CD14-positive monocyte (primary cell): ENCODE measurements around the gene DPH3. TPM values are rescaled to one million over a fixed set of nuclear protein-coding genes. Genes with fewer than 3 reads are reported as not detected.

Experiments
- DNase-seq, 3 donors: peaks; one replicate each; pipeline ENCODE4 v3.0.0-alpha.2; 2011 to 2022
- H2AFZ ChIP-seq: 2 replicates; pipeline ENCODE4 v1.6.0; 2012; ENCODE audit warnings: mild to moderate bottlenecking, low read depth, low read length, inconsistent platforms; ENCODE audit not compliant: insufficient read depth, poor library complexity, severe bottlenecking
- H3K27ac ChIP-seq, 2 donors: 1 replicate in 1 of 2; 2 replicates in 1 of 2; pipeline ENCODE4 v1.5.1; 2012 to 2013; ENCODE audit warnings: low read length in 2 of 2, control low read depth in 1 of 2, inconsistent platforms in 1 of 2, low read depth in 1 of 2, mild to moderate bottlenecking in 1 of 2
- H3K27me3 ChIP-seq, 2 donors: one replicate each; pipeline versions ENCODE4 v1.6.0 to v1.6.1; 2011 to 2013; ENCODE audit warnings: low read length in 2 of 2; ENCODE audit not compliant: control insufficient read depth in 2 of 2, insufficient read depth in 2 of 2
- H3K36me3 ChIP-seq, 2 donors: replicated peaks in 1 of 2; 1 replicate in 1 of 2; 2 replicates in 1 of 2; pipeline versions ENCODE4 v1.5.1 to v1.6.1; 2012 to 2013; ENCODE audit warnings: low read length in 2 of 2, control low read depth in 1 of 2, inconsistent platforms in 1 of 2, mild to moderate bottlenecking in 1 of 2; ENCODE audit not compliant: insufficient read depth in 2 of 2, control insufficient read depth in 1 of 2
- H3K4me1 ChIP-seq, 2 donors: 1 replicate in 1 of 2; 2 replicates in 1 of 2; pipeline versions ENCODE4 v1.5.1 to v1.6.1; 2012 to 2013; ENCODE audit warnings: low read length in 2 of 2, control low read depth in 1 of 2, inconsistent platforms in 1 of 2, mild to moderate bottlenecking in 1 of 2, moderate library complexity in 1 of 2; ENCODE audit not compliant: insufficient read depth in 2 of 2, control insufficient read depth in 1 of 2
- H3K4me2 ChIP-seq: replicated peaks from 2 replicates; pipeline ENCODE3; 2012; ENCODE audit warnings: low read length, moderate library complexity, mild to moderate bottlenecking; ENCODE audit not compliant: poor library complexity, severe bottlenecking; ENCODE audit errors: extremely low read depth
- H3K4me3 ChIP-seq, 3 experiments: fragments of 200-600 bp in 1 of 3; sonication (generic) in 1 of 3; replicated peaks in 1 of 3; 1 replicate in 2 of 3; 2 replicates in 1 of 3; pipeline ENCODE4 v1.5.1; 2011 to 2013; ENCODE audit warnings: low read length in 3 of 3, mild to moderate bottlenecking in 3 of 3, control low read depth in 2 of 3, low read depth in 2 of 3, inconsistent platforms in 1 of 3, moderate library complexity in 1 of 3
- H3K79me2 ChIP-seq: 2 replicates; pipeline ENCODE4 v1.6.0; 2012; ENCODE audit warnings: mild to moderate bottlenecking, control low read depth, inconsistent platforms, low read length, moderate library complexity; ENCODE audit not compliant: insufficient read depth
- H3K9ac ChIP-seq: 2 replicates; pipeline ENCODE4 v1.6.0; 2017; ENCODE audit warnings: low read length, mild to moderate bottlenecking; ENCODE audit not compliant: insufficient read depth, poor library complexity, severe bottlenecking
- H3K9me3 ChIP-seq, 2 donors: replicated peaks in 1 of 2; 1 replicate in 1 of 2; 2 replicates in 1 of 2; pipeline versions ENCODE4 v1.5.1 to v1.6.1; 2012 to 2013; ENCODE audit warnings: low read length in 2 of 2, control low read depth in 1 of 2; ENCODE audit not compliant: control insufficient read depth in 1 of 2, insufficient read depth in 1 of 2
- H4K20me1 ChIP-seq: 2 replicates; pipeline ENCODE4 v1.6.0; 2012; ENCODE audit warnings: mild to moderate bottlenecking, low read length, control low read depth, moderate library complexity; ENCODE audit not compliant: insufficient read depth
- H3K27ac Mint-ChIP-seq, 7 donors: one replicate each; pipeline ENCODE4 v1.8.0; 2020; ENCODE audit warnings: mild to moderate bottlenecking in 7 of 7, mixed read lengths in 7 of 7, moderate library complexity in 6 of 7, inconsistent platforms in 2 of 7
- H3K27me3 Mint-ChIP-seq, 3 donors: one replicate each; pipeline ENCODE4 v1.8.0; 2021 to 2022; ENCODE audit warnings: low read depth in 3 of 3, mild to moderate bottlenecking in 3 of 3, mixed read lengths in 3 of 3, moderate library complexity in 3 of 3, inconsistent platforms in 1 of 3
- H3K36me3 Mint-ChIP-seq, 2 donors: one replicate each; pipeline ENCODE4 v1.8.0; 2020; ENCODE audit warnings: mixed read lengths in 2 of 2, inconsistent platforms in 1 of 2, mild to moderate bottlenecking in 1 of 2
- H3K4me1 Mint-ChIP-seq: one replicate; pipeline ENCODE4 v1.8.0; 2020; ENCODE audit warnings: mild to moderate bottlenecking, mixed read lengths
- H3K4me3 Mint-ChIP-seq, 2 donors: one replicate each; pipeline ENCODE4 v1.8.0; 2020; ENCODE audit warnings: mild to moderate bottlenecking in 2 of 2, mixed read lengths in 2 of 2, moderate library complexity in 1 of 2
- H3K9me3 Mint-ChIP-seq, 7 donors: one replicate each; pipeline ENCODE4 v1.8.0; 2020 to 2022; ENCODE audit warnings: mixed read lengths in 7 of 7, mild to moderate bottlenecking in 6 of 7, moderate library complexity in 6 of 7, inconsistent platforms in 2 of 7
- WGBS: methylation state at CpG from one replicate; pipeline ENCODE4 v1.1.5; 2013; ENCODE audit warnings: missing lambda C conversion rate; ENCODE audit not compliant: insufficient coverage; 5-methylcytosine and 5-hydroxymethylcytosine counted together
- intact Hi-C, 2 donors: fragments of 100-400 bp; cut with micrococcal nuclease; formaldehyde crosslinking; loops; one replicate each; pipeline versions ENCODE4 v1.15.0 to v1.15.1; 2023
- polyA plus RNA-seq, 3 donors: library from polyadenylated mRNA; depleted of rRNA in 1 of 3; unstranded in 2 of 3; stranded (reverse) in 1 of 3; fragments of 300-500 nt in 2 of 3; fragments of >200 nt in 1 of 3; fragmentation: Illumina TruSeq in 2 of 3; gene quantifications; 1 replicate in 2 of 3; 2 replicates in 1 of 3; pipeline ENCODE4 v1.2.3, GENCODE V29; 2012 to 2021
- TF ChIP-seq, protein P1 (sequence below): fragments of 200-600 bp; IDR thresholded peaks from one replicate; pipeline ENCODE4 v1.8.0; 2022; ENCODE audit warnings: antibody characterized with exemption, mild to moderate bottlenecking

DPH3 gene
- polyA plus RNA-seq, 3 donors = 9.2 to 42.0 (median 33.7) TPM

DNA sequence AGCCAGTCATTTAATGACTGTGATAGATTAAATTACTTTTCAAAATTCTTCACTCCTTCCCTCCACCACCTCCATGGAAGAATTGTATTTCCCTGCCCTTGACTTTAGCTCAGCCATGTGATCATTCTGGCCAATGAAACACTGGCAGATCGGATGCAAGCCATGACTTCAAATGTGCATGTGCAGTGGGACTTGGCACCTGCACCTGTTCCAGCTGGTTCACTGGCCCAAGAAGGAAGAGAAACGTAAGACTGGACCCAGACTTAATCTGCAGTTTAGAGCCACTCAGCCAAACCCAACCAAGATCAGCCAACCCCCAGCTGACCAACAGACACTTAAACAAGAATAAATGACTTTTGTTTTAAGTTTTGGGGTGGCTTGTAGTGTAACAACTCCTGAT is 11.8 kb downstream of the DPH3 start:
- peaks cover 5% of the 10 kb centered on the region in 2 donors for H3K36me3 Mint-ChIP-seq
- peak overlapping the region; percentile 73 to 93 (median 92) for H3K27ac Mint-ChIP-seq
- H3K36me3 ChIP-seq = peaks cover 0 to 4% of the 10 kb centered on the region in 2 donors
- DNase-seq = no peak
- H3K27me3 Mint-ChIP-seq = no peaks in the 10 kb centered on the region
- H3K9ac ChIP-seq = no peak overlapping the region
- H3K4me1 Mint-ChIP-seq = peaks cover 33% of the 10 kb centered on the region
- WGBS = 100% methylated on average over 1 of the region's 2 CpGs
- H2AFZ ChIP-seq = peak overlapping the region; percentile 15
- H3K9me3 Mint-ChIP-seq = no peaks in the 10 kb centered on the region
- H3K4me2 ChIP-seq = peak overlapping the region; percentile 60
- H3K9me3 ChIP-seq = no peaks in the 10 kb centered on the region
- no peaks in the 10 kb centered on the region for H3K27me3 ChIP-seq
- no peak overlapping the region for H3K4me3 Mint-ChIP-seq
- H3K79me2 ChIP-seq = no peaks in the 10 kb centered on the region
- H3K4me3 ChIP-seq = peak overlapping the region in 1 of 3 experiments; percentile 24
- peak overlapping the region; percentile 18 to 80 for H3K27ac ChIP-seq
- TF ChIP-seq, protein P1, sequence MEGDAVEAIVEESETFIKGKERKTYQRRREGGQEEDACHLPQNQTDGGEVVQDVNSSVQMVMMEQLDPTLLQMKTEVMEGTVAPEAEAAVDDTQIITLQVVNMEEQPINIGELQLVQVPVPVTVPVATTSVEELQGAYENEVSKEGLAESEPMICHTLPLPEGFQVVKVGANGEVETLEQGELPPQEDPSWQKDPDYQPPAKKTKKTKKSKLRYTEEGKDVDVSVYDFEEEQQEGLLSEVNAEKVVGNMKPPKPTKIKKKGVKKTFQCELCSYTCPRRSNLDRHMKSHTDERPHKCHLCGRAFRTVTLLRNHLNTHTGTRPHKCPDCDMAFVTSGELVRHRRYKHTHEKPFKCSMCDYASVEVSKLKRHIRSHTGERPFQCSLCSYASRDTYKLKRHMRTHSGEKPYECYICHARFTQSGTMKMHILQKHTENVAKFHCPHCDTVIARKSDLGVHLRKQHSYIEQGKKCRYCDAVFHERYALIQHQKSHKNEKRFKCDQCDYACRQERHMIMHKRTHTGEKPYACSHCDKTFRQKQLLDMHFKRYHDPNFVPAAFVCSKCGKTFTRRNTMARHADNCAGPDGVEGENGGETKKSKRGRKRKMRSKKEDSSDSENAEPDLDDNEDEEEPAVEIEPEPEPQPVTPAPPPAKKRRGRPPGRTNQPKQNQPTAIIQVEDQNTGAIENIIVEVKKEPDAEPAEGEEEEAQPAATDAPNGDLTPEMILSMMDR = no peak
- intact Hi-C loops = loop anchor here in 1 of 2 donors (5.0 kb wide), 1 partner anchor 71 kb away; no protein-coding TSS in a partner anchor
- no peaks in the 10 kb centered on the region for H4K20me1 ChIP-seq
- H3K4me1 ChIP-seq = peaks cover 19% of the 10 kb centered on the region in 2 donors

DNA sequence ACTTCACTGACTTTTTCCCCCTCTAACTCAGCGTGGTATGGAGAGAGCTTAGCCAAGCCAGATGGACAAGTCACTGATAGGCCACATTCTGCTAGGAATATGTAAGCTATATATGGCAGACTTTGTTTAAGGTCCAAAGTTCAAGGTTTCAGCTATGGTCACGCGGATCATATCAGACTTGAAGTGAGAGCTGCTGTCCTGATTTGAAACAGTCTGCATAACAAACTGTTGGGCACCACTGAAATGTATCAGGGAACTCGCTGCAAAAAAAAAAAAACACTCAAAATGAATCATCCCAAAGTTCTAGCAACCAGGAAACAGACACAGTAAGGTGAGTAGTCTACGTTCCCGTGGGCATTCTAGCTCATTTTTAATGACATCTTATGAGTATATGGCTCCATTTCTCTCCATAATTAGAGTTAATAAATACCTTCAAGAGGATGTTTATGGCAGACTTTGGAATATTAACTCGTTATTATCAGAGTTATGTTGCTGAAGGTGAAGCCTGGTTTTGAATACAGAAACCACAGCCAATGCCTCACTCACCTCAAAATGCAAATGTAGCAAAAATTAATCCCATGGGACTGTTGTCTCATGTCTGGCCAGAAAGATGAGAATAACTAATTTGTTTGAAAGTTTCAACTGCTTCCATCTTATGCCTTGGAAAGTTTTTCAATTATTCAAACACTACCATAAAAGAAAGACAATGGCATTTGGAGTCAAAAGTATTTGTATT is 12.3 kb downstream of the DPH3 start:
- H3K79me2 ChIP-seq = no peaks in the 10 kb centered on the region
- no peak overlapping the region for H2AFZ ChIP-seq
- TF ChIP-seq, protein P1 = no peak
- DNase-seq = no peak
- no peak overlapping the region for H3K9ac ChIP-seq
- no peaks in the 10 kb centered on the region for H4K20me1 ChIP-seq
- no peaks in the 10 kb centered on the region for H3K9me3 ChIP-seq
- H3K4me2 ChIP-seq = no peak overlapping the region
- intact Hi-C loops = loop anchor here in 1 of 2 donors (5.0 kb wide), 1 partner anchor 70 kb away; no protein-coding TSS in a partner anchor
- no peaks in the 10 kb centered on the region for H3K27me3 ChIP-seq
- no peak overlapping the region for H3K4me3 Mint-ChIP-seq
- H3K4me1 Mint-ChIP-seq = peaks cover 33% of the 10 kb centered on the region
- peak overlapping the region in 3 of 7 donors; percentile 73 to 92 (median 92) for H3K27ac Mint-ChIP-seq
- peaks cover 5% of the 10 kb centered on the region in 2 donors for H3K36me3 Mint-ChIP-seq
- H3K27ac ChIP-seq = peak overlapping the region in 1 of 2 donors; percentile 80
- H3K27me3 Mint-ChIP-seq = no peaks in the 10 kb centered on the region
- WGBS = 90% methylated on average over 3 of the region's 7 CpGs
- H3K4me1 ChIP-seq = peaks cover 19 to 21% of the 10 kb centered on the region in 2 donors
- no peaks in the 10 kb centered on the region for H3K9me3 Mint-ChIP-seq
- H3K36me3 ChIP-seq = peaks cover 0 to 4% of the 10 kb centered on the region in 2 donors
- H3K4me3 ChIP-seq = no peak overlapping the region
